ENCODE results near the gene ADAD1.

GRCh38 chr4:122356317-122356808 lies 22.4 kb upstream of the ADAD1 start:
- TF ChIP-seq, protein P1, sequence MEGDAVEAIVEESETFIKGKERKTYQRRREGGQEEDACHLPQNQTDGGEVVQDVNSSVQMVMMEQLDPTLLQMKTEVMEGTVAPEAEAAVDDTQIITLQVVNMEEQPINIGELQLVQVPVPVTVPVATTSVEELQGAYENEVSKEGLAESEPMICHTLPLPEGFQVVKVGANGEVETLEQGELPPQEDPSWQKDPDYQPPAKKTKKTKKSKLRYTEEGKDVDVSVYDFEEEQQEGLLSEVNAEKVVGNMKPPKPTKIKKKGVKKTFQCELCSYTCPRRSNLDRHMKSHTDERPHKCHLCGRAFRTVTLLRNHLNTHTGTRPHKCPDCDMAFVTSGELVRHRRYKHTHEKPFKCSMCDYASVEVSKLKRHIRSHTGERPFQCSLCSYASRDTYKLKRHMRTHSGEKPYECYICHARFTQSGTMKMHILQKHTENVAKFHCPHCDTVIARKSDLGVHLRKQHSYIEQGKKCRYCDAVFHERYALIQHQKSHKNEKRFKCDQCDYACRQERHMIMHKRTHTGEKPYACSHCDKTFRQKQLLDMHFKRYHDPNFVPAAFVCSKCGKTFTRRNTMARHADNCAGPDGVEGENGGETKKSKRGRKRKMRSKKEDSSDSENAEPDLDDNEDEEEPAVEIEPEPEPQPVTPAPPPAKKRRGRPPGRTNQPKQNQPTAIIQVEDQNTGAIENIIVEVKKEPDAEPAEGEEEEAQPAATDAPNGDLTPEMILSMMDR (IDR thresholded peaks at IDR 0.05), result no peak
- TF ChIP-seq POLR2A (IDR thresholded peaks at IDR 0.05), result no peak

All from adrenal gland (tissue), 5 donors.